Naive thymus-derived CD4-positive, alpha-beta T cell (primary cell): ENCODE data around the gene SDCCAG8. TPM values are rescaled to one million over a fixed set of nuclear protein-coding genes. Genes with fewer than 3 reads are reported as not detected.
A peak's percentile ranks its signal among the peaks of the same experiment; 100 is the strongest.

ENCODE experiments used
- ATAC-seq: fragments of 150-1000 bp; cut with Tn5 transposase; 2 replicates; pipeline ENCODE4 v1.10.0; 2021; ENCODE audit warnings: mild to moderate bottlenecking, moderate library complexity
- CTCF ChIA-PET: fragments of 350-600 bp; sonication (Branson Sonifier 250); formaldehyde crosslinking; loops from one replicate; lab custom pipeline; 2021; ENCODE audit warnings: antibody characterized with exemption; lab: Charles Lee
- POLR2A ChIA-PET: fragments of 350-600 bp; sonication (Branson Sonifier 250); formaldehyde crosslinking; loops from one replicate; lab custom pipeline; 2021; ENCODE audit warnings: antibody characterized with exemption, inconsistent platforms; lab: Charles Lee
- DNase-seq, 9 donors: peaks; one replicate each; pipeline versions ENCODE4 v3.0.0 to v3.0.0-alpha.2; 2020 to 2022; ENCODE audit warnings: mixed read lengths in 1 of 9
- H3K27ac ChIP-seq: one replicate; pipeline ENCODE4 v1.7.0; 2013; ENCODE audit warnings: mild to moderate bottlenecking, low read depth, low read length, moderate library complexity
- H3K27me3 ChIP-seq, 2 donors: one replicate each; pipeline ENCODE4 v1.7.0; 2013; ENCODE audit warnings: low read length in 2 of 2, mild to moderate bottlenecking in 2 of 2, moderate library complexity in 2 of 2; ENCODE audit not compliant: control insufficient read depth in 2 of 2, insufficient read depth in 2 of 2
- H3K36me3 ChIP-seq, 3 experiments: 1 replicate in 2 of 3; 2 replicates in 1 of 3; pipeline ENCODE4 v1.7.0; 2013; ENCODE audit warnings: low read length in 3 of 3, mild to moderate bottlenecking in 3 of 3, moderate library complexity in 1 of 3; ENCODE audit not compliant: insufficient read depth in 3 of 3, control insufficient read depth in 2 of 3
- H3K4me1 ChIP-seq, 2 donors: one replicate each; pipeline ENCODE4 v1.7.0; 2013; ENCODE audit warnings: low read length in 2 of 2, mild to moderate bottlenecking in 2 of 2, moderate library complexity in 1 of 2; ENCODE audit not compliant: control insufficient read depth in 2 of 2, insufficient read depth in 2 of 2
- H3K4me3 ChIP-seq: 2 replicates; pipeline ENCODE4 v1.7.0; 2013; ENCODE audit warnings: mild to moderate bottlenecking, low read length
- H3K9me3 ChIP-seq, 3 experiments: 1 replicate in 2 of 3; 2 replicates in 1 of 3; pipeline ENCODE4 v1.7.0; 2013; ENCODE audit warnings: low read length in 3 of 3; ENCODE audit not compliant: control insufficient read depth in 2 of 3
- H3K27ac Mint-ChIP-seq, 9 donors: one replicate each; pipeline ENCODE4 v1.8.0; 2020 to 2022; ENCODE audit warnings: mixed read lengths in 9 of 9, mild to moderate bottlenecking in 8 of 9, moderate library complexity in 5 of 9, inconsistent platforms in 2 of 9
- H3K27me3 Mint-ChIP-seq, 5 donors: one replicate each; pipeline ENCODE4 v1.8.0; 2021 to 2022; ENCODE audit warnings: mixed read lengths in 5 of 5, mild to moderate bottlenecking in 1 of 5
- H3K36me3 Mint-ChIP-seq, 5 donors: one replicate each; pipeline ENCODE4 v1.8.0; 2020 to 2022; ENCODE audit warnings: mixed read lengths in 5 of 5, mild to moderate bottlenecking in 3 of 5, inconsistent platforms in 1 of 5
- H3K4me1 Mint-ChIP-seq, 7 donors: one replicate each; pipeline ENCODE4 v1.8.0; 2020 to 2022; ENCODE audit warnings: mixed read lengths in 7 of 7, mild to moderate bottlenecking in 3 of 7, inconsistent platforms in 1 of 7
- H3K4me3 Mint-ChIP-seq, 10 donors: one replicate each; pipeline ENCODE4 v1.8.0; 2020 to 2022; ENCODE audit warnings: mild to moderate bottlenecking in 10 of 10, mixed read lengths in 10 of 10, moderate library complexity in 6 of 10, inconsistent platforms in 2 of 10
- H3K9me3 Mint-ChIP-seq, 11 donors: one replicate each; pipeline ENCODE4 v1.8.0; 2020 to 2022; ENCODE audit warnings: mixed read lengths in 11 of 11, mild to moderate bottlenecking in 4 of 11, inconsistent platforms in 1 of 11, moderate library complexity in 1 of 11
- intact Hi-C, 2 donors: fragments of 100-400 bp; cut with micrococcal nuclease; formaldehyde crosslinking; loops; one replicate each; pipeline ENCODE4 v1.15.1; 2023
- polyA plus RNA-seq, 2 donors: library from polyadenylated mRNA; unstranded; fragments of 300-500 nt; fragmentation: Illumina TruSeq; gene quantifications; one replicate each; pipeline ENCODE4 v1.2.3, GENCODE V29; 2021
- total RNA-seq, 6 experiments: library from RNA in 5 of 6; stranded (reverse) in 5 of 6; gene quantifications; 1 replicate in 5 of 6; 2 replicates in 1 of 6; pipeline ENCODE4 v1.2.3 and lab custom pipeline; 2021 to 2026

The SDCCAG8 gene
- total and polyA plus RNA-seq, 7 experiments from 2014 or later: 26.0 to 45.2 (median 39.1) TPM

DNA sequence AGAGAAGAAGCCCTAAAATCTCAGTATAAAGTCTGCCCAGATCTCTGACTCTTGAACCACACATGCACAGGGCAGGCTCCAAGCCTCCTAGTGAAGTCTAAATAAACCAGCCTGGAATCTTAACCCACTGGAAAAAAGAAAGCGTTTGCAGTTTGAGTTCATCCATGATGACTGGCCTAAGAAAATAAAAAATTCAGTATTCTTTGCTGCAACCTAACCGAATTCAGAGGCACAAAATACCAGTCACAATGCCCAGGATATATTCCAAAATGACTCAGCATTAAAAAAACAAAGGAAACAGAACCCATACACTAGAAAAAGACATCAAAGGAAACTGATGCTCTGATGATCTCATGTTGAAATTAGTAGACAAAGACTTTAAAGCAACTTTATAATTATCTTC lies 269.2 kb downstream of the SDCCAG8 start:
- H3K27ac ChIP-seq: no peak overlapping the region
- peak overlapping the region in 3 of 9 donors; percentile 42 to 64 (median 53) for H3K27ac Mint-ChIP-seq

DNA sequence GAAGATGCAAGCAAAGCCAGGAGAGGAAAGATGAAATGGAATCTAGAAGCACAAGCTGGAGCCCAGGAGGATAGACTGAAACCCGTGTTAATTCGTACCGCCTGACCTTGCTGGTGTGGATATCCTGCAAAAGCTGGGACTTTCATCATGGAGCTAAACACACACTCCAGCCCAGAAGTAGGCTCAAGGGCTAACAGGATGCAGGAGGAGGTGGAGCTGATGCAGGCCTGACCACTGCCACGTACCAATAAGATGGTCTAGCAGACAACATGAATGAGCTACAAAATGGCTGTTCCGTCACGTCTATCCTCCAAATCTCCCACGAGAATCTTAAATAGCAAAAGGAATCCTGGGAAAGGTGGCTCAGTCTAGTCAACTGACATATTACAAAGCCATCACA lies 270.3 kb downstream of the SDCCAG8 start:
- no peaks in the 10 kb centered on the region for H3K4me1 ChIP-seq
- peaks cover 0 to 18% (median 0%) of the 10 kb centered on the region in 11 donors for H3K9me3 Mint-ChIP-seq
- peaks cover 6 to 59% (median 27%) of the 10 kb centered on the region in 5 donors for H3K36me3 Mint-ChIP-seq
- ATAC-seq (no peak), DNase-seq (no peak)
- no peak overlapping the region for H3K27ac Mint-ChIP-seq
- no peaks in the 10 kb centered on the region for H3K27me3 Mint-ChIP-seq
- intact Hi-C loops: no loop called here
- H3K4me1 Mint-ChIP-seq: peaks cover 6 to 29% (median 9%) of the 10 kb centered on the region in 7 donors
- H3K9me3 ChIP-seq: no peaks in the 10 kb centered on the region
- no peak overlapping the region for H3K4me3 ChIP-seq
- ChIA-PET CTCF (no interaction called here), POLR2A (no interaction called here)
- peaks cover 0 to 3% (median 0%) of the 10 kb centered on the region in 3 experiments for H3K36me3 ChIP-seq
- H3K4me3 Mint-ChIP-seq: no peak overlapping the region
- H3K27me3 ChIP-seq: no peaks in the 10 kb centered on the region
- no peak overlapping the region for H3K27ac ChIP-seq

More for the DNA sequence above, 269.2 kb downstream of the SDCCAG8 start:
- Mint-ChIP-seq H3K4me3 (no peak overlapping the region), H3K36me3 (peaks cover 7 to 59% (median 24%) of the 10 kb centered on the region in 5 donors), H3K27me3 (no peaks in the 10 kb centered on the region), H3K4me1 (peaks cover 6 to 25% (median 9%) of the 10 kb centered on the region in 7 donors), H3K9me3 (peaks cover 0 to 12% (median 0%) of the 10 kb centered on the region in 11 donors)
- Histone ChIP-seq H3K4me3 (no peak overlapping the region), H3K36me3 (no peaks in the 10 kb centered on the region), H3K27me3 (no peaks in the 10 kb centered on the region), H3K9me3 (no peaks in the 10 kb centered on the region), H3K4me1 (no peaks in the 10 kb centered on the region)
- ChIA-PET CTCF (no interaction called here), POLR2A (no interaction called here)
- ATAC-seq (no peak), DNase-seq (no peak)
- intact Hi-C loops: no loop called here

GRCh38 chr1:243528459-243529121 lies 272.7 kb downstream of the SDCCAG8 start:
- Histone ChIP-seq H3K27ac (no peak overlapping the region), H3K4me1 (no peaks in the 10 kb centered on the region), H3K9me3 (no peaks in the 10 kb centered on the region), H3K27me3 (no peaks in the 10 kb centered on the region), H3K4me3 (no peak overlapping the region), H3K36me3 (peaks cover 0 to 4% (median 0%) of the 10 kb centered on the region in 3 experiments)
- POLR2A ChIA-PET: no interaction called here
- H3K9me3 Mint-ChIP-seq: peaks cover 0 to 18% (median 0%) of the 10 kb centered on the region in 11 donors
- H3K27me3 Mint-ChIP-seq: no peaks in the 10 kb centered on the region
- H3K36me3 Mint-ChIP-seq: peaks cover 6 to 49% (median 37%) of the 10 kb centered on the region in 5 donors
- no peak overlapping the region for H3K4me3 Mint-ChIP-seq
- peaks cover 6 to 21% (median 9%) of the 10 kb centered on the region in 7 donors for H3K4me1 Mint-ChIP-seq
- intact Hi-C loops: no loop called here
- CTCF ChIA-PET: no interaction called here
- ATAC-seq (no peak), DNase-seq (no peak)
- peak overlapping the region in 2 of 9 donors; percentile 19 to 34 for H3K27ac Mint-ChIP-seq

DNA sequence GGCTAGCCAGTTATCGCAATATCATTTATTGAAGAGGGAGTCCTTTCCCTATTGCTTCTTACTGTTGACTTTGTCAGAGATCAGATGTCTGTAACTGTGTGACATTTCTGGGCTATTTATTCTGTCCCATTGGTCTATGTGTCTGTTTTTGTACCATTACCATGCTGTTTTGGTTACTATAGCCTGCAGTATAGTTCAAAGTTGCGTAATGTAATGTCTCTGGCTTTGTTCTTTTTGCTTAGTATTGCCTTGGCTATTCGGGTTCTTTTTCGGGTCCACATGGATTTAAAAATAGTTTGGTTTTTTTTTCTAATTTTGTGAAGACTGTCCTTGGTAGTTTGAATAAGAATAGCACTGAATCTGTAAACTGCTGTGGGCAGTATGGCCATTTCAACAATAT lies 273.7 kb downstream of the SDCCAG8 start:
- POLR2A ChIA-PET: no interaction called here
- H3K9me3 ChIP-seq: no peaks in the 10 kb centered on the region
- H3K4me3 Mint-ChIP-seq: no peak overlapping the region

DNA sequence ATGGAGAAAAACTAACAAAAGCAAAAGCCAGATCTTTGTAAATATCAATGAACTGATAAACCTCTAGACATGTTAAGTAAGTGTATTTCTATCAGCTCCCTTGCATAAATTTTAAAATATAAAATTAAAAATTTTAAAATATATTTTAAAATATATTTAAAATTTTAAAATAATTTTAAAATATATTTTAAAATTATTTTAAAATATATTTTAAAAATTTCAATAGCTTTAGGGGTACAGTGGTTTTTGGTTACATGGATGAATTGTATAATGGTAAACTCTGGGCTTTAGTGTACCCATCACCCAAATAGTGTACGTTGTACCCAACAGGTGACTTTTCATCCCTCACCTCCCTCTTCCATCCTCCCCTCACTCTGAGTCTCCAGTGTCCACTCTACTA lies 279.2 kb downstream of the SDCCAG8 start:
- ChIA-PET CTCF (interaction anchor here (0.7 kb wide), 1 partner anchor 14 kb away, joined by 3 read pairs; no protein-coding TSS in a partner anchor), POLR2A (no interaction called here)
- Mint-ChIP-seq H3K4me3 (peak overlapping the region in 1 of 10 donors; percentile 27), H3K36me3 (peaks cover 9 to 70% (median 55%) of the 10 kb centered on the region in 5 donors), H3K4me1 (peaks cover 0 to 12% (median 0%) of the 10 kb centered on the region in 7 donors), H3K27me3 (no peaks in the 10 kb centered on the region), H3K27ac (no peak overlapping the region), H3K9me3 (peaks cover 0 to 9% (median 0%) of the 10 kb centered on the region in 11 donors)
- Histone ChIP-seq H3K4me1 (no peaks in the 10 kb centered on the region), H3K4me3 (no peak overlapping the region), H3K36me3 (peaks cover 0 to 4% (median 0%) of the 10 kb centered on the region in 3 experiments), H3K9me3 (no peaks in the 10 kb centered on the region), H3K27me3 (no peaks in the 10 kb centered on the region), H3K27ac (no peak overlapping the region)
- DNase-seq: no peak
- no peak for ATAC-seq
- intact Hi-C loops: no loop called here

More for the DNA sequence above, 273.7 kb downstream of the SDCCAG8 start:
- Histone ChIP-seq H3K4me1 (no peaks in the 10 kb centered on the region), H3K27ac (no peak overlapping the region), H3K36me3 (peaks cover 0 to 4% (median 0%) of the 10 kb centered on the region in 3 experiments), H3K27me3 (no peaks in the 10 kb centered on the region), H3K4me3 (no peak overlapping the region)
- DNase-seq: no peak
- CTCF ChIA-PET: no interaction called here
- Mint-ChIP-seq H3K36me3 (peaks cover 6 to 53% (median 37%) of the 10 kb centered on the region in 5 donors), H3K4me1 (peaks cover 6 to 17% (median 9%) of the 10 kb centered on the region in 7 donors), H3K27me3 (no peaks in the 10 kb centered on the region), H3K27ac (peak overlapping the region in 1 of 9 donors; percentile 2), H3K9me3 (peaks cover 0 to 18% (median 0%) of the 10 kb centered on the region in 11 donors)
- intact Hi-C loops: no loop called here
- ATAC-seq: no peak

DNA sequence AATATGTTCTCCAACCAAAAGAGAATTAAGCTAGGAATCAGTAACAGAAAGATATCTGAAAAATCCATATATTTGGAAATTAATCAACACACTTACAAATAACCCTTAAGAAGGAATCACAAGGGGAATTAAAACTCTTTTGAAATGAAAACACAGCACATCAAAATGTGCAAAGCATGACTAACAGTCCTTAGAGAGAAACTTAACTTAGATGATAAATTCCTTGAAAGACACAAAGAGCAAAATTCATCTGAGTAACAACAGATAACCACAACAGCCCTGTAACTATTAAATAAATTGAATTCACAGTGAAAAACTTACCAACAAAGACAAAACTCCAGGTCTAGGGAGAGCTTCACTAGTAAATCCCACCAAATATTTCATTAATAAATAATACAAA lies 283.8 kb downstream of the SDCCAG8 start:
- no peak for DNase-seq
- Mint-ChIP-seq H3K9me3 (peaks cover 0 to 9% (median 0%) of the 10 kb centered on the region in 11 donors), H3K36me3 (peaks cover 18 to 74% (median 68%) of the 10 kb centered on the region in 5 donors), H3K4me3 (no peak overlapping the region), H3K4me1 (peaks cover 0 to 18% (median 3%) of the 10 kb centered on the region in 7 donors), H3K27ac (no peak overlapping the region), H3K27me3 (no peaks in the 10 kb centered on the region)
- Histone ChIP-seq H3K4me1 (no peaks in the 10 kb centered on the region), H3K36me3 (peaks cover 0 to 3% (median 0%) of the 10 kb centered on the region in 3 experiments), H3K4me3 (no peak overlapping the region), H3K9me3 (no peaks in the 10 kb centered on the region), H3K27ac (no peak overlapping the region), H3K27me3 (no peaks in the 10 kb centered on the region)
- ChIA-PET CTCF (no interaction called here), POLR2A (no interaction called here)
- no peak for ATAC-seq
- intact Hi-C loops: no loop called here
